ENCODE data around the gene ZFP82. TPM values are rescaled to one million over a fixed set of nuclear protein-coding genes. Genes with fewer than 3 reads are reported as not detected.

Gene ZFP82
- total RNA-seq, 1 donor from 2014 or later, result 16.1 TPM

- Mint-ChIP-seq H3K4me1 (ENCODE audit: low read depth, unreplicated experiment) (peaks cover 1% of the 10 kb centered on the region), H3K36me3 (ENCODE audit: unreplicated experiment) (peaks cover 10% of the 10 kb centered on the region), H3K4me3 (ENCODE audit: unreplicated experiment) (peak overlapping the region; percentile 95), H3K27ac (ENCODE audit: unreplicated experiment) (peak overlapping the region; percentile 94), H3K9me3 (ENCODE audit: unreplicated experiment) (peaks cover 17% of the 10 kb centered on the region), H3K27me3 (ENCODE audit: unreplicated experiment) (peaks cover 10% of the 10 kb centered on the region)
- no peak for DNase-seq
- TF ChIP-seq, protein P1, sequence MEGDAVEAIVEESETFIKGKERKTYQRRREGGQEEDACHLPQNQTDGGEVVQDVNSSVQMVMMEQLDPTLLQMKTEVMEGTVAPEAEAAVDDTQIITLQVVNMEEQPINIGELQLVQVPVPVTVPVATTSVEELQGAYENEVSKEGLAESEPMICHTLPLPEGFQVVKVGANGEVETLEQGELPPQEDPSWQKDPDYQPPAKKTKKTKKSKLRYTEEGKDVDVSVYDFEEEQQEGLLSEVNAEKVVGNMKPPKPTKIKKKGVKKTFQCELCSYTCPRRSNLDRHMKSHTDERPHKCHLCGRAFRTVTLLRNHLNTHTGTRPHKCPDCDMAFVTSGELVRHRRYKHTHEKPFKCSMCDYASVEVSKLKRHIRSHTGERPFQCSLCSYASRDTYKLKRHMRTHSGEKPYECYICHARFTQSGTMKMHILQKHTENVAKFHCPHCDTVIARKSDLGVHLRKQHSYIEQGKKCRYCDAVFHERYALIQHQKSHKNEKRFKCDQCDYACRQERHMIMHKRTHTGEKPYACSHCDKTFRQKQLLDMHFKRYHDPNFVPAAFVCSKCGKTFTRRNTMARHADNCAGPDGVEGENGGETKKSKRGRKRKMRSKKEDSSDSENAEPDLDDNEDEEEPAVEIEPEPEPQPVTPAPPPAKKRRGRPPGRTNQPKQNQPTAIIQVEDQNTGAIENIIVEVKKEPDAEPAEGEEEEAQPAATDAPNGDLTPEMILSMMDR (IDR thresholded peaks at IDR 0.05; ENCODE audit: partially characterized antibody, unreplicated experiment), result no peak
Measured at GRCh38 chr19:36417752-36418286, 625 bp downstream of the ZFP82 start.

DNA sequence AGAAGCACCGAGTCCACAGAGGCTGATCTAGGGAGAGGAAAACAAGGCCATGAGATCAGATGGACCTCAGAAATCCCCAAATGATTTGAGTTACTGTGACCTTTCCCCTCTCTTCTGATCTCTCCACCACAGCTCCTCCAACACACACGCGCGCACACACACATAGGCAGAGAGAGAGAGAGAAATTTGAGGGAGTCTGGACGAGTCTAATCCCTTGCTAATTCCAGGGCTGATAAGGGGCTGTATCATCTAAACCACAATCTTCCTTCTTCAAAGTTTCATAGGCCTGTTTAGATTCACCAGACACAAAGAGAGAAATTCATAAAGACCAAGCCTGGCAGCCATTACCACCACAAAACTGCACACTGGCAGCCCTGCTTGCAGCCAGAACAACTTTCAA lies 8.6 kb downstream of the ZFP82 start:
- TF ChIP-seq, protein P1 (IDR thresholded peaks at IDR 0.05; ENCODE audit: partially characterized antibody, unreplicated experiment), result no peak
- no peaks in the 10 kb centered on the region for H3K4me1 Mint-ChIP-seq (ENCODE audit: low read depth, unreplicated experiment)
- no peaks in the 10 kb centered on the region for H3K9me3 Mint-ChIP-seq (ENCODE audit: unreplicated experiment)
- peaks cover 18% of the 10 kb centered on the region for H3K36me3 Mint-ChIP-seq (ENCODE audit: unreplicated experiment)
- no peak for DNase-seq
- H3K27me3 Mint-ChIP-seq (ENCODE audit: unreplicated experiment), result peaks cover 1% of the 10 kb centered on the region
- H3K27ac Mint-ChIP-seq (ENCODE audit: unreplicated experiment), result no peak overlapping the region
- no peak overlapping the region for H3K4me3 Mint-ChIP-seq (ENCODE audit: unreplicated experiment)

- H3K4me1 Mint-ChIP-seq (ENCODE audit: low read depth, unreplicated experiment), result no peaks in the 10 kb centered on the region
- TF ChIP-seq, protein P1 (IDR thresholded peaks at IDR 0.05; ENCODE audit: partially characterized antibody, unreplicated experiment), result no peak
- H3K27me3 Mint-ChIP-seq (ENCODE audit: unreplicated experiment), result peaks cover 1% of the 10 kb centered on the region
- DNase-seq, result no peak
- H3K36me3 Mint-ChIP-seq (ENCODE audit: unreplicated experiment), result peaks cover 22% of the 10 kb centered on the region
- no peak overlapping the region for H3K4me3 Mint-ChIP-seq (ENCODE audit: unreplicated experiment)
- no peak overlapping the region for H3K27ac Mint-ChIP-seq (ENCODE audit: unreplicated experiment)
- H3K9me3 Mint-ChIP-seq (ENCODE audit: unreplicated experiment), result peaks cover 3% of the 10 kb centered on the region
Measured at GRCh38 chr19:36408101-36408500, 10.3 kb downstream of the ZFP82 start.

DNA sequence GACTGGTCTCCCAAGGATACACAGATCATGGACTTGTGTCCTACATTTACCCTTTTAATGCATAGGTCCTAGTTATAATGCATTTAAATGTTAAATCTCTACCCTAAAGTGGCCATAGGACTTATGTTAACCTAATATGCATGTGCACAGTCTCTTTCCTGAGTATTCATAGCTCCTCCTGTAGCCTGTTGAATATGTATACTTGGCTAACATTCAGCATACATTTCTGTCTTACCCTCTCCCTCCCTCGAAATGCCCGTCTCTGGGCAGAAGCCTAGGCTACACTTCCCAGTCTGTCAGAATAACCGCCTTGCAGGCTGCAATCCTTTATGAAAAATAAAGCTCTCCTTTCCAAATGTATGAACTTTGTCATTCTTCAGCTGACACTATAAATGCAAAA lies 13.9 kb downstream of the ZFP82 start:
- no peak for DNase-seq
- H3K4me3 Mint-ChIP-seq (ENCODE audit: unreplicated experiment), result no peak overlapping the region
- no peaks in the 10 kb centered on the region for H3K4me1 Mint-ChIP-seq (ENCODE audit: low read depth, unreplicated experiment)
- H3K9me3 Mint-ChIP-seq (ENCODE audit: unreplicated experiment), result peaks cover 3% of the 10 kb centered on the region
- H3K27me3 Mint-ChIP-seq (ENCODE audit: unreplicated experiment), result peaks cover 1% of the 10 kb centered on the region
- peaks cover 36% of the 10 kb centered on the region for H3K36me3 Mint-ChIP-seq (ENCODE audit: unreplicated experiment)
- TF ChIP-seq, protein P1 (IDR thresholded peaks at IDR 0.05; ENCODE audit: partially characterized antibody, unreplicated experiment), result no peak
- H3K27ac Mint-ChIP-seq (ENCODE audit: unreplicated experiment), result no peak overlapping the region

GRCh38 chr19:36401475-36401874 lies 17.0 kb downstream of the ZFP82 start:
- DNase-seq, result no peak
- Mint-ChIP-seq H3K27ac (ENCODE audit: unreplicated experiment) (no peak overlapping the region), H3K4me1 (ENCODE audit: low read depth, unreplicated experiment) (no peaks in the 10 kb centered on the region), H3K4me3 (ENCODE audit: unreplicated experiment) (no peak overlapping the region), H3K27me3 (ENCODE audit: unreplicated experiment) (peaks cover 1% of the 10 kb centered on the region), H3K9me3 (ENCODE audit: unreplicated experiment) (peaks cover 3% of the 10 kb centered on the region), H3K36me3 (ENCODE audit: unreplicated experiment) (peaks cover 38% of the 10 kb centered on the region)
- TF ChIP-seq, protein P1 (IDR thresholded peaks at IDR 0.05; ENCODE audit: partially characterized antibody, unreplicated experiment), result no peak

Measured in glutamatergic neuron (in vitro differentiated cells).